Activated CD8-positive, alpha-beta memory T cell treated with anti-CD3 and anti-CD28 coated beads, Interleukin-2, amount 50 U/mL, for 24 hours (primary cell): Measurements from ENCODE around the gene TMEM253.

Experiments
- DNase-seq: peaks from one replicate; pipeline ENCODE4 v3.0.0-alpha.2; 2020; ENCODE audit errors: extremely low read depth

The TMEM253 gene

DNA sequence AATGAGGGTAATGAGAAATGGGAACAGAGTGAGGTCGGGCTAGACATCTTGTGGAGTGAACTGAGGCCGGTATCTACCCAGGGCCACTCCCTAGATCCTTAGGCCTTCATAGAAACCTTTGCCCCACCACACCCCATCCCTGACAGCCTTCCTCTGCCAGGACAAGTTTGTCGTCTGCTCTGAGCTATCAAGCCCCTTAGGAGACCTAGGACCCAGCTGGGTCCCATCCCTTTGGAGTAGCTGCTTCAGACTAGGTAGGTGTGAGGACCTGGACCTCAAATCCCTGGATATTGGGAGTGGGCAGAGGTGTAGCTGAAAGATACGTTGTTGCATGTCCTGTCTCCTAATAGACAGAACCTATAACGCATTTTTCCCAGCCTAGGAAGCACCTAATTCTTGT is at the start of gene TMEM253:
Gene TMEM253, plus strand, starts transcription at position 136 of the 400 bp plus-strand sequence. CDS start 278 bp downstream, outside the sequence.
- no peak for DNase-seq

GRCh38 chr14:21053184-21054122 is 47.4 kb upstream of the TMEM253 start:
- DNase-seq: no peak

DNA sequence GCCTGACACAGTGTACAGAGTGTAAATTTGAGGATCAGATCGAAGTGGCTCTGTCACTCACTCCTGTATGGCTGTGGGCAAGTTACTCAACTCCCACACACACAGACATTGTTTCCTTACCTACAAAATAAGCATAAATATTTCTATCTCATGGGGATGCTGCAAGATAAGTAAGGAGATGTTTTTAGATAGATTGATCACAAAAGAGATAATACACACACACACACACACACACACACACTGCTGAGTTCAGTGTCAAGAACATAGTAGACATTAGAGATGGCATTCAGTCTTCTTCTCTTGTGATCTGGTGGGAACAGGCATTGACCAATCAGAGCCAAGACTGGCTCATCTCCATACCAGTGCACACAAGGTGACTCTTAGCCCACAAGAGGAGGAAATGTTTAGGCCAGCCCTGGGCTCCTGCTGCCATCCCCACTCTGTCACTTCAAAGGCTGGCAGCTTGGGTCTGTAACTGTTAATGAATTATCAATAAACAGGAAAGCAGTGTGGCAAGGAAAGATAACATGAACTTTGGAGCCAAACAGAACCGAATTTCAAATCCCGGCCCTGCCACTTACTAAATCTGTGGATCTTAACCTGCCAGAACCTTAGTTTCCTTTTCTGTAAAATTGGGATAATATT is 46.6 kb upstream of the TMEM253 start:
- DNase-seq: no peak

DNA sequence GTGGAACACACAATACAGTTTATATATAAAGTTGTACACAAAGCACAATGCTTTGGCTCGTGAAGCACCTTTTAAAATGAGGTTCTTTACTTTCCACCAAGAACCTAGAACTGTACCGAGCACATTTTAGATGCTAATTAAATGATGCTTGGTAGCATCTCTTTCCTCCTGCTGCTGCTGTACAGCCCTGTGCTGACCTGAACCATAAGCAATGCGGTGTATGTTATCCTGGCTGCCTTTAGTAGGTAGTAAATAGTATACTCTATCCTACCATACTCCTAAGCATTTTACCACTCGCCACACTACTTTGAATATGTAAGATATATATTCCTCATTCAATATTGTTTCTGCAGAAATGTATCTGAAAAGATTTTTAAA is 46.1 kb upstream of the TMEM253 start:
- DNase-seq: no peak

DNA sequence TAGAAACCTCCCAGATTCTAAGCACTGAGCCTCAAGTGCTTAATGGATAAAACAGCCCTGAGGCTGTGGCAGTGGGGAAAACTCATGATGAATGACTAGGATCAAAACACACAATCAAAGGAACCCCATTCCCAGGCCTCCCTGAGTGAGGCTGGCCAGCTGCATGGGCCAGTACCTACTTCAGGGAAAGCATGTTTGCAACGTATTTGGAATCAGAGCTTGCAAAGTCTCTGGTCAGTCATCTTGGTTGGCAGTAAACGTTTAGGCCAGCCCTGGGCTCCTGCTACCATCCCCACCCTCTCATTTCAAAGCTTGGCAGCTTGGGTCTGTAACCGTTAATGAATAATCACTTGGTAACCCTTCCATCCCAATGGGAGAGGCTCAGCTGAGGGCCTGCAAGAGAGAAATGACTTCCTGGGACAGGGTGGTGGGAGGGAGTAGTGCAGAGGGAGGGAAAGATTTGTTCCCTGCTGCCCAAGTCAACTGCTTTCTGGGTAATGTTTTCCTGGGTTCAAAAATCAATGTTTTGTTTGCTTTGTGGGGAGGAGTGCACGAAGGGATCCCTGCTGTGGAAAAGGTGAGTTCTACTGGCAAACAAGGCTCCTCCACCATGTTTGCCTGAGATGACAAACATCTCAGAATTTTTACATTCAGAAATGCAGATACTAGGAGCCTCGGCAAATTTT is 45.3 kb upstream of the TMEM253 start:
- DNase-seq: no peak

DNA sequence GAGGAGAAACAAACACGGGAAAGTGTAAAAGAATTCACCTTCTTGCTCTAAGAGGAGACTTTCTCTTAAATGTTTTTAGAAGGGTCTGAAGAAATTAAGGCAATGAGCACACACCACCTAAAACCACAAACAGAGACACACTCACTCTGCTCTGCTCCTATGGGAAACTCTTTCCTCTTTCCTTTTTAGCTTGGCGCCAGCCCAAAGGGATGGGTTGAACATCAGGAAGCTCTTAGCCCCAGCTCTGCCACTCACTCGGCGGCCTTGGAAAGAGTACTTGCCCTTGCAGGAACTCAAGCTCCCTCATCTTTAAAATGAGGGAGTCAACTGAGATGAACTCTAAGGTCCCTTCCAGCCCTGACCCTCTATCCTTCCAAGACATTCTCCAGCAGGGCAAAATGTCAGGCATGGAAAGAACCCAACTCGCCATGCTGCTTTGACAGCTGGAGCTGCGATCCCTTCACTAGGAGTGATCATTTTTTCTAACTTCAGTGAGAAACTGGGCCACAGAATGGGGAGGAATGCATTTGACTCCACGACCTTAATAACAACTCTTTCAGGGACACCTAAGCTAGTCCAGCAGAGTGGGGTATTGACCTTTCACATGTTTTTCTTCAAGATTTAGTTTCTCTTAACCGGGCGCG is 44.2 kb upstream of the TMEM253 start:
- DNase-seq: no peak

DNA sequence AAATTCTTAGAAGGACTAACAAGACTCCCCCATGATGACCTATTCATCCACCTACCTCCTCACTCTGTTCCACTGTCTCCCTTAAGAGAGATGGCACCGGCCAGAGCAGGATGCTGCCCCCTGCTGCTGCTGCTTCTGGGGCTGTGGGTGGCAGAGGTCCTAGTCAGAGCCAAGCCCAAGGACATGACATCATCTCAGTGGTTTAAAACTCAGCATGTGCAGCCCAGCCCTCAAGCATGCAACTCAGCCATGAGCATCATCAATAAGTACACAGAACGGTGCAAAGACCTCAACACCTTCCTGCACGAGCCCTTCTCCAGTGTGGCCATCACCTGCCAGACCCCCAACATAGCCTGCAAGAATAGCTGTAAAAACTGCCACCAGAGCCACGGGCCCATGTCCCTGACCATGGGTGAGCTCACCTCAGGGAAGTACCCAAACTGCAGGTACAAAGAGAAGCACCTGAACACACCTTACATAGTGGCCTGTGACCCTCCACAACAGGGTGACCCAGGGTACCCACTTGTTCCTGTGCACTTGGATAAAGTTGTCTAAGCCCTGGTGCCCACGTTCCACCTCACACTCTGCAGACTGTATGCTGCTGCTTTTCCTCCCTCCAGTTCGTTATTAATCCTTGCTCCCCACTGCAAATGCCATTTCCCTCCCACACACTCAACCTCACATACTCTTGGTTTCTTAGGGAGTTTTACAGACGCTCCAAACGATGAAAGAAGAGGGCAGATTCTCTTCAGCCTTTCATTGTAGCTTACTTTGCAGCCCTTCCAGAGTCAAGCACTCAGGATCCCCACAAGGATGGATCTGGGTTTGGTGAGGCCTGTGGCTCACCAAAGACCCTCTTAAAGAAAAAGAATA is 42.8 kb upstream of the TMEM253 start, which contains the start of gene RNASE8:
Gene RNASE8, plus strand, starts transcription at position 20 of the 873 bp plus-strand sequence. Its CDS starts 71 bp downstream, at position 91.
- no peak for DNase-seq

DNA sequence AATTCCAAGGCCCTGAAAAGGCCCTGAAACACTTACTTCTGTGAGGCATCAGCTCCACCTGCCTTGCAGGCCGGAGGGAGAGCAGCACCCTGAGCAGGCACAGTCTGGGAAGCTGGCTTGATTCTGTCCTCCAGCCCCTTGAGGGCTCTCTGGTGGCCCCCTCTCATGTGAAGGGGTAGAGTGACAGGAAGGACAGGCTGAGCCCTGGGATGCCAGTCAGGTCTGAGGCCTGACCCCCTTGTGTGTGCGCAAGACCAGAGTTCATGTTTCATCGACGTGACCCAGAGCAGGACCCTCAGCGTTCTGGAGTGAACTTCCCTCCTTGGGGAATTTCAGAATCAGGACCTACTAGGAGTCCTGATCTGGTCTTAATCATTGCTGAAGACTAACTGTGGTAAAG is 42.0 kb upstream of the TMEM253 start:
- DNase-seq: no peak

DNA sequence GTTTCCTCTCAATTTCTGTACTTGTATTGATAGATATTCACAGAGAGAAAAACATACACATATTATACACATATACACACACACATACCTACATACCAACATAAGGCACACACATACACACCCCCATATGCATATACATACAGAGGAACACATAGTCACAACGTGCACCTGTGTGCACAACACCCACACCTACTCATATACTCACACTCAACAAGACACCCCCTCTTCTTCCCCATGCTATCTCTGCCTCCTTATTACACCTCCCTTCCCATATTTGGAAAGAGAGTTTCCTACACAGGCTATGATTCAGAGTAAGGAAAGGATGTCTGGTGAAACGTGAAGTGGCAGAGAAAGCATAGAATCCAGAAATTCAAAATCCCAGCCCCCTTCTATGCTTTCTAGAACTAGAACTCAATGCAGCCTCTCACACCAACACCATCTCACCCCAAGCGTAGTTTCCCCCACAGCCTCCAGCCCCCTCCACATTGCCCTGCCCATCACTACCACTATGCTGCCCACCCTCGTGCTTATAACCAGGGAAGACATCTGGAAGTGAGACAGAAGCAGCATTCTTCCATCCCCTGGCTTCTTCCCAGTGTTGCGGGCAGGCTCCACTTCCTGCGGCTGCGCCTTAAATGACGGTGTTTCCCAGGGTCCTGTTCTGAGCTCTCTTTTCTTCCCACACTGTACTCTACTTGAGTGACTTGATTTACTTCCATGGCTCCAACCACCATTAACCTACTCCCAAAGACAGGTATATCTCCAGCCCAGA is 40.8 kb upstream of the TMEM253 start:
- no peak for DNase-seq

GRCh38 chr14:21060614-21061346 is 40.1 kb upstream of the TMEM253 start:
- DNase-seq: no peak

DNA sequence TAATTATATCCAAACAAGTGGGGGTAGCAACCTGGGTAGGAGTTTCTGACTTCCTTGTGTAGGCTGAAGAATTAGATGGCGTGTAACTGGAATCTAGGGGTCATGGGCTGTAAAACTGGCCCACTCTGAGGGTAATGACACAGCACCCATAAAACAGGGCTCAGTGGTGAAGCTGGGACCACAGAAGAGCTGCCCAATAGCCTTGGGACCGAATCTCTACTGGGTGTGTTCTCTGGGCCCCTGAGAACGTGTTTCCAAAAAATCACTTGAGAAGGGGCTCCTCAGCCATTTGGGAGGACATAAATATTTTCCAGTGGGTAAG is 39.6 kb upstream of the TMEM253 start:
- DNase-seq: no peak

- DNase-seq: no peak
Measured at GRCh38 chr14:21063479-21063878, 37.4 kb upstream of the TMEM253 start.

GRCh38 chr14:21066882-21067502 is 33.9 kb upstream of the TMEM253 start:
- no peak for DNase-seq

- no peak for DNase-seq
Measured at GRCh38 chr14:21068521-21069387, 32.1 kb upstream of the TMEM253 start.

GRCh38 chr14:21069388-21070082 is 31.3 kb upstream of the TMEM253 start:
- no peak for DNase-seq

DNA sequence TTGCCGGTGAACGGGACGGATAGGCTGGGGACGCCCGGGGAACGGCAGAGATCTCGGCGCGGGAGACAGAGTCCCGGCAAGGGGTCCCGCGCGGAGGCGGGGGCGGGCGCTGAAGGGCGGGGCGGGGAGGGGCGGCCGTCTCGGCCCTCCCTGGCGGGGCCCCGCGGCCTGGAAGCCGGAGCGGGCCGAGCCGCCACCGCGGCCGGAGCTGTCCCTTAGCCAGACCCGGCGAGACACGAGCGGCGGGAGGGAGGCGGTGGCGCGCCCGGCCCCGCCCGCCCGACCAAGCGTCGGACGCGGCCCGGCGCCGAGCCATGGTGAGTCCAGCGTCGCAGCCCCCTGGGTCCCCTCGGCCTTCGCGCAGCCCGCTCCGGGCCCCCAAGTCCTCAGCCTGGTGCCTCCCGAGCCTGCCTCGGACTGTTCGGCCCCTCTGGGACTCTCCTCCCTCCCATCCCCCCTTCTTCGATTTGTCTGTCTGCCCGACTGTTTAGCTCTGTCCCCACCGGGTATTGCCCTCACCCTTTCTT is 30.7 kb upstream of the TMEM253 start, which contains the start of gene ARHGEF40:
Gene ARHGEF40, plus strand, starts transcription at position 222 of the 527 bp plus-strand sequence. Its CDS starts 93 bp downstream, at position 315.
- DNase-seq: no peak

- no peak for DNase-seq
Measured at GRCh38 chr14:21070610-21071224, 30.1 kb upstream of the TMEM253 start.
